ENCODE results near the gene RPTOR.

DNA sequence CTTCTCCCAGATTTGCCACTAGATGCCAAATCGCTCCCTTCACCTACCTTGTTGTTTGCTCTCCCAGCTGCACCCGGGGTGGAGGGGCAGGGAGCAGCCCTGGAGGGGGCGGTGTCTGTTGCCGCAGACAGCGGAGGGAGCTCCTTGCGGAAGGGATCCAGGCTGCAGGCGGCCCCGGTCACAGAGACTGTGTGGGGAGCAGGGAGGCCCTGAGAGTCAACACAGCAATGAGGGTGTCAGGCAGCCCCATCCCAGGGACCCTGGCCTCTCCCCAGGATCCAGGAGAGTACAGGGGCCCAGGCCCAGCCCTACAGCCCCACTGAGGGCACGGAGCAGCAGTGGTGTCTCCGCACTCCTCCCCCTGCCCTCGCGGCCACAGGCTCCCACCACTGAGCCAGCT is 396.5 kb downstream of the RPTOR start:
- TF ChIP-seq, protein P1, sequence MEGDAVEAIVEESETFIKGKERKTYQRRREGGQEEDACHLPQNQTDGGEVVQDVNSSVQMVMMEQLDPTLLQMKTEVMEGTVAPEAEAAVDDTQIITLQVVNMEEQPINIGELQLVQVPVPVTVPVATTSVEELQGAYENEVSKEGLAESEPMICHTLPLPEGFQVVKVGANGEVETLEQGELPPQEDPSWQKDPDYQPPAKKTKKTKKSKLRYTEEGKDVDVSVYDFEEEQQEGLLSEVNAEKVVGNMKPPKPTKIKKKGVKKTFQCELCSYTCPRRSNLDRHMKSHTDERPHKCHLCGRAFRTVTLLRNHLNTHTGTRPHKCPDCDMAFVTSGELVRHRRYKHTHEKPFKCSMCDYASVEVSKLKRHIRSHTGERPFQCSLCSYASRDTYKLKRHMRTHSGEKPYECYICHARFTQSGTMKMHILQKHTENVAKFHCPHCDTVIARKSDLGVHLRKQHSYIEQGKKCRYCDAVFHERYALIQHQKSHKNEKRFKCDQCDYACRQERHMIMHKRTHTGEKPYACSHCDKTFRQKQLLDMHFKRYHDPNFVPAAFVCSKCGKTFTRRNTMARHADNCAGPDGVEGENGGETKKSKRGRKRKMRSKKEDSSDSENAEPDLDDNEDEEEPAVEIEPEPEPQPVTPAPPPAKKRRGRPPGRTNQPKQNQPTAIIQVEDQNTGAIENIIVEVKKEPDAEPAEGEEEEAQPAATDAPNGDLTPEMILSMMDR (tag by site-specific recombination; IDR thresholded peaks at IDR 0.05) = no peak
- TF ChIP-seq YY1 (tag by site-specific recombination; IDR thresholded peaks at IDR 0.05) (no peak), ZNF133 (tag by site-specific recombination; IDR thresholded peaks at IDR 0.05) (no peak)
- TF ChIP-seq, protein P2, sequence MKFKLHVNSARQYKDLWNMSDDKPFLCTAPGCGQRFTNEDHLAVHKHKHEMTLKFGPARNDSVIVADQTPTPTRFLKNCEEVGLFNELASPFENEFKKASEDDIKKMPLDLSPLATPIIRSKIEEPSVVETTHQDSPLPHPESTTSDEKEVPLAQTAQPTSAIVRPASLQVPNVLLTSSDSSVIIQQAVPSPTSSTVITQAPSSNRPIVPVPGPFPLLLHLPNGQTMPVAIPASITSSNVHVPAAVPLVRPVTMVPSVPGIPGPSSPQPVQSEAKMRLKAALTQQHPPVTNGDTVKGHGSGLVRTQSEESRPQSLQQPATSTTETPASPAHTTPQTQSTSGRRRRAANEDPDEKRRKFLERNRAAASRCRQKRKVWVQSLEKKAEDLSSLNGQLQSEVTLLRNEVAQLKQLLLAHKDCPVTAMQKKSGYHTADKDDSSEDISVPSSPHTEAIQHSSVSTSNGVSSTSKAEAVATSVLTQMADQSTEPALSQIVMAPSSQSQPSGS (tag by site-specific recombination; IDR thresholded peaks at IDR 0.05; ENCODE audit: low read depth) = no peak
